ENCODE measurements around the gene SLC39A11.

Gene SLC39A11

GRCh38 chr17:72804949-72805707 is 287.4 kb downstream of the SLC39A11 start:
- H3K4me3 ChIP-seq (ENCODE audit: low read depth, low read length) = no peak overlapping the region
- H3K27me3 ChIP-seq (ENCODE audit: control insufficient read depth, insufficient read depth, low read length) = no peaks in the 10 kb centered on the region
- no peak overlapping the region for H3K27ac ChIP-seq (ENCODE audit: low read depth, low read length)
- no peaks in the 10 kb centered on the region for H3K9me3 ChIP-seq (ENCODE audit: control insufficient read depth, insufficient read depth, low read length)
- no peaks in the 10 kb centered on the region for H3K36me3 ChIP-seq (ENCODE audit: control insufficient read depth, insufficient read depth, low read length)
- H3K9ac ChIP-seq (ENCODE audit: low read depth, low read length) = no peak overlapping the region
- H3K4me1 ChIP-seq (ENCODE audit: control insufficient read depth, insufficient read depth, low read length) = no peaks in the 10 kb centered on the region

GRCh38 chr17:72802726-72803125 is 289.8 kb downstream of the SLC39A11 start:
- Histone ChIP-seq H3K9me3 (ENCODE audit: control insufficient read depth, insufficient read depth, low read length) (peaks cover 3% of the 10 kb centered on the region; the same call in 1 of the 2 replicates), H3K9ac (ENCODE audit: low read depth, low read length) (no peak overlapping the region), H3K36me3 (ENCODE audit: control insufficient read depth, insufficient read depth, low read length) (no peaks in the 10 kb centered on the region), H3K27ac (ENCODE audit: low read depth, low read length) (no peak overlapping the region), H3K4me1 (ENCODE audit: control insufficient read depth, insufficient read depth, low read length) (no peaks in the 10 kb centered on the region), H3K4me3 (ENCODE audit: low read depth, low read length) (no peak overlapping the region), H3K27me3 (ENCODE audit: control insufficient read depth, insufficient read depth, low read length) (no peaks in the 10 kb centered on the region)

- Histone ChIP-seq H3K4me3 (ENCODE audit: low read depth, low read length) (no peak overlapping the region), H3K27ac (ENCODE audit: low read depth, low read length) (no peak overlapping the region), H3K9ac (ENCODE audit: low read depth, low read length) (no peak overlapping the region), H3K36me3 (ENCODE audit: control insufficient read depth, insufficient read depth, low read length) (no peaks in the 10 kb centered on the region), H3K9me3 (ENCODE audit: control insufficient read depth, insufficient read depth, low read length) (peaks cover 3% of the 10 kb centered on the region; the same call in 1 of the 2 replicates), H3K4me1 (ENCODE audit: control insufficient read depth, insufficient read depth, low read length) (no peaks in the 10 kb centered on the region), H3K27me3 (ENCODE audit: control insufficient read depth, insufficient read depth, low read length) (no peaks in the 10 kb centered on the region)
These were observed 295.3 kb downstream of the SLC39A11 start for GRCh38 chr17:72797142-72797541.

- Histone ChIP-seq H3K4me1 (ENCODE audit: control insufficient read depth, insufficient read depth, low read length) (no peaks in the 10 kb centered on the region), H3K9me3 (ENCODE audit: control insufficient read depth, insufficient read depth, low read length) (peaks cover 3% of the 10 kb centered on the region; the same call in 1 of the 2 replicates), H3K36me3 (ENCODE audit: control insufficient read depth, insufficient read depth, low read length) (no peaks in the 10 kb centered on the region), H3K9ac (ENCODE audit: low read depth, low read length) (no peak overlapping the region), H3K27ac (ENCODE audit: low read depth, low read length) (no peak overlapping the region), H3K27me3 (ENCODE audit: control insufficient read depth, insufficient read depth, low read length) (no peaks in the 10 kb centered on the region), H3K4me3 (ENCODE audit: low read depth, low read length) (no peak overlapping the region)
These were observed 296.5 kb downstream of the SLC39A11 start for GRCh38 chr17:72795941-72796340.

DNA sequence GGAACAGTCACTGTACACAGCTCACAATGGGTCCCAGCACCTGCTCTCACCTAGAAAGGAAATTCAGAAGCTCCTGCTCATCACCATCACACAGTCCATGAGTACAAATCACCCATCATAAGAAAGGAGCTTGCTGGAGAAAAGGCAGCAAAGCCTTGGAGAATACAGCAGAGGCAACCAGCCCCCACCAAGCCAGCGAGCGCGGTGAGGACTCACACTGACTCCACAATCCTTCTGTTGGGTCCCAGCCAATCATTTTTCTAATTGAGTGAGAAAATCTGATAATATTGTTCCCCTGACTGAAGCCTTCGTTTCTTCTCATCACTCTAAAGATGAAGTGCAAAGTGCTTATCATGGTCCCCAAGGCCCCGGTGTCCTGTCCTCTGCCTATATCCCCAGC is 298.3 kb downstream of the SLC39A11 start:
- Histone ChIP-seq H3K4me3 (ENCODE audit: low read depth, low read length) (no peak overlapping the region), H3K4me1 (ENCODE audit: control insufficient read depth, insufficient read depth, low read length) (no peaks in the 10 kb centered on the region), H3K9me3 (ENCODE audit: control insufficient read depth, insufficient read depth, low read length) (no peaks in the 10 kb centered on the region), H3K27me3 (ENCODE audit: control insufficient read depth, insufficient read depth, low read length) (no peaks in the 10 kb centered on the region), H3K9ac (ENCODE audit: low read depth, low read length) (no peak overlapping the region), H3K36me3 (ENCODE audit: control insufficient read depth, insufficient read depth, low read length) (no peaks in the 10 kb centered on the region), H3K27ac (ENCODE audit: low read depth, low read length) (no peak overlapping the region)

DNA sequence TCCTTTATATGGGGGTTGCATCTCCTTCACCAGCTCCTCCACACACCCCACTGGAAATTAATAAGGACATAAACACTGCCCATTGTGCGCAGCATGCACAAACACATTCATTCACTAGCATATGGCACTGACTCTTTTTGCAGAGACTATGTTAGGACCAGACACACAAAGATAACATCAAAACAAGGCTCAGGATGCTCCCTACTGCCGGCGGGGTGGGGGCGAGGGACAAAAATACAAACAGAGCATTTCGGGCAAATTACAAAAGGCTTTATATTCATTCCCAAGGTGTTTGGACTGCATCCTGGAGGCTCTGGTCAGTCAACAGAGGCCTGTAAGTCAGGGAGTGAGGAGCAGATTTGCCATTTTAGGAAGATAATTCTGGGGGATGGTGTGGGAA is 299.7 kb downstream of the SLC39A11 start:
- H3K27me3 ChIP-seq (ENCODE audit: control insufficient read depth, insufficient read depth, low read length) = no peaks in the 10 kb centered on the region
- no peaks in the 10 kb centered on the region for H3K4me1 ChIP-seq (ENCODE audit: control insufficient read depth, insufficient read depth, low read length)
- no peaks in the 10 kb centered on the region for H3K36me3 ChIP-seq (ENCODE audit: control insufficient read depth, insufficient read depth, low read length)
- H3K9ac ChIP-seq (ENCODE audit: low read depth, low read length) = no peak overlapping the region
- H3K9me3 ChIP-seq (ENCODE audit: control insufficient read depth, insufficient read depth, low read length) = no peaks in the 10 kb centered on the region
- H3K27ac ChIP-seq (ENCODE audit: low read depth, low read length) = no peak overlapping the region
- H3K4me3 ChIP-seq (ENCODE audit: low read depth, low read length) = no peak overlapping the region

- H3K4me3 ChIP-seq (ENCODE audit: low read depth, low read length) = no peak overlapping the region
- H3K27ac ChIP-seq (ENCODE audit: low read depth, low read length) = no peak overlapping the region
- H3K36me3 ChIP-seq (ENCODE audit: control insufficient read depth, insufficient read depth, low read length) = no peaks in the 10 kb centered on the region
- H3K9ac ChIP-seq (ENCODE audit: low read depth, low read length) = no peak overlapping the region
- no peaks in the 10 kb centered on the region for H3K4me1 ChIP-seq (ENCODE audit: control insufficient read depth, insufficient read depth, low read length)
- no peaks in the 10 kb centered on the region for H3K27me3 ChIP-seq (ENCODE audit: control insufficient read depth, insufficient read depth, low read length)
- no peaks in the 10 kb centered on the region for H3K9me3 ChIP-seq (ENCODE audit: control insufficient read depth, insufficient read depth, low read length)
These were observed 302.3 kb downstream of the SLC39A11 start for GRCh38 chr17:72790190-72790589.

- Histone ChIP-seq H3K9ac (ENCODE audit: low read depth, low read length) (no peak overlapping the region), H3K27ac (ENCODE audit: low read depth, low read length) (no peak overlapping the region), H3K9me3 (ENCODE audit: control insufficient read depth, insufficient read depth, low read length) (no peaks in the 10 kb centered on the region), H3K27me3 (ENCODE audit: control insufficient read depth, insufficient read depth, low read length) (no peaks in the 10 kb centered on the region), H3K4me1 (ENCODE audit: control insufficient read depth, insufficient read depth, low read length) (no peaks in the 10 kb centered on the region), H3K4me3 (ENCODE audit: low read depth, low read length) (no peak overlapping the region), H3K36me3 (ENCODE audit: control insufficient read depth, insufficient read depth, low read length) (no peaks in the 10 kb centered on the region)
These were observed 302.8 kb downstream of the SLC39A11 start for GRCh38 chr17:72789711-72790110.

DNA sequence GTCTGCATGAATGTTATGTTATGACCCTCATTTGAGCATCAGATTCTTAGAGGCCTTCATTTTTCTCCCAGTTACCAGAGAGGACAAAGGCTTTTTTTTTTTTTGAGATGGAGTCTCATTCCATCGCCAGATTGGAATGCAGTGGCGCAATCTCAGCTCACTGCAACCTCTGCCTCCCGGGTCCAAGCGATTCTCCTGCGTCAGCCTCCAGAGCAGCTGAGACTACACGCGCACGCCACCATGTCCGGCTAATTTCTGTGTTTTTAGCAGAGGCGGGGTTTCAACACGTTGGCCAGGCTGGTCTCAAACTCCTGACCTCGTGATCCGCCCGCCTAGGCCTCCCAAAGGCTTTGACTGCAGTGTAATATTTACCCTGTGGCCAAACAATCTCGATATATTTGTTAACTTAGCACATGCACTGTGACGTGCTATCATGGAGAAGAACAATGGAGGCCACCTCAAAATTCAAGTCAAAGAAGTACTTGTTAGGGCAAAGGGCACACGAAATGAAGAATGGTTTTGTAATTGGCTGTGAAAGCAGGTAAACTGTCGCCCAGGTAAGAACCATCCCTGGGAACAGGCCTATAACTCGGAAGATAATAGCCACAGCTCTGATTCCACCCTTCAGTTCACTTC is 303.4 kb downstream of the SLC39A11 start:
- no peaks in the 10 kb centered on the region for H3K9me3 ChIP-seq (ENCODE audit: control insufficient read depth, insufficient read depth, low read length)
- no peak overlapping the region for H3K4me3 ChIP-seq (ENCODE audit: low read depth, low read length)
- H3K4me1 ChIP-seq (ENCODE audit: control insufficient read depth, insufficient read depth, low read length) = no peaks in the 10 kb centered on the region
- H3K27me3 ChIP-seq (ENCODE audit: control insufficient read depth, insufficient read depth, low read length) = no peaks in the 10 kb centered on the region
- no peaks in the 10 kb centered on the region for H3K36me3 ChIP-seq (ENCODE audit: control insufficient read depth, insufficient read depth, low read length)
- H3K27ac ChIP-seq (ENCODE audit: low read depth, low read length) = no peak overlapping the region
- no peak overlapping the region for H3K9ac ChIP-seq (ENCODE audit: low read depth, low read length)

DNA sequence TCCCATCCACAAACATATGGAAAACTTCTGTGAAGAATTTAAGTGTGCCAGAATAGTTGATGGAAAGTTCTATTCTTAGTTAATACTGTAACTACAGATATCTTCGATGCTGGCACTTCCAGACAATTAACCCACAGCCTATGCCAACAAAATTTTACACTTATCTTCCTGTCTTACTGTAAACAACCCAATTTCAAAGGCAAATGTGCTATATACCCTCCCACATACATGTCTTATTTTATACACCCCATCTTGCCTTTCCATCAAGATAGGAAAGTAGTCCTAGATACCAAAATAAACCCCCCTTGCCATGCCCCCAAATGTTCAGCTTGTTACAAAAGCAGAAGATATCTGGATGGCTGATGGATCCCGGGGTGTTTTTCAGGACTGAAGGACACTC is 306.3 kb downstream of the SLC39A11 start:
- no peaks in the 10 kb centered on the region for H3K36me3 ChIP-seq (ENCODE audit: control insufficient read depth, insufficient read depth, low read length)
- H3K9me3 ChIP-seq (ENCODE audit: control insufficient read depth, insufficient read depth, low read length) = no peaks in the 10 kb centered on the region
- no peak overlapping the region for H3K27ac ChIP-seq (ENCODE audit: low read depth, low read length)
- H3K4me3 ChIP-seq (ENCODE audit: low read depth, low read length) = no peak overlapping the region
- no peaks in the 10 kb centered on the region for H3K27me3 ChIP-seq (ENCODE audit: control insufficient read depth, insufficient read depth, low read length)
- H3K4me1 ChIP-seq (ENCODE audit: control insufficient read depth, insufficient read depth, low read length) = no peaks in the 10 kb centered on the region
- no peak overlapping the region for H3K9ac ChIP-seq (ENCODE audit: low read depth, low read length)

DNA sequence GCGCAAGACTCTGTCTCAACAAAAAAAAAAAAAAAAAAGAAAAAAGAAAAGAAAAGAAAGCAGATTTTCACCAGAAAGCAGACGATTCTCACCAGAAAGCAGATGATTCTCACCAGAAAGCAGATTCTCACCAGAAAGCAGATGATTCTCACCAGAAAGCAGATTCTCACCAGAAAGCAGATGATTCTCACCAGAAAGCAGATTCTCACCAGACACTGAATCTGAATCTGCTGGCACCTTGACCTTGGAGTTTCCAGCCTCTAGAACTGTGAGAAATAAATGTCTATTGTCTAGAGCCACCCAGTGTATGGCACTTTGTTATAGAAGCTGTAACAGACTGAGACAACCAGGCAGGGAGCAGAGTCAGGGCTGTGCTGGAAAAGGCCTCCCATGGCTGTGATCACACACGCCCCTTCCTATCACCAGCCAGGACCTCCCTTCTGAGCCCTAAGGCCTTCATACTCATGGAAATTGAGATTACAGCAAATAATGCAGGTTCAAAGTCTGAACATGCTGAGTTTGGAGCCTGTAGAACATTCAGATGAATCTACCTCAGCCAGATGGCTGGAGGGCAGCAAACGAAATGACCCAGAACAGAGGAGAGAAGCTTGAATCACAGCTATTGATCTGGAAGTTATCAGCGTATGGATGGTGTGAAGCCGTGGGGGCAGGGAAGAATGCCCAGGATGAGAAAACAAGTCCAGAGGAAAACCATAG is 309.3 kb downstream of the SLC39A11 start:
- no peaks in the 10 kb centered on the region for H3K9me3 ChIP-seq (ENCODE audit: control insufficient read depth, insufficient read depth, low read length)
- H3K27me3 ChIP-seq (ENCODE audit: control insufficient read depth, insufficient read depth, low read length) = no peaks in the 10 kb centered on the region
- no peaks in the 10 kb centered on the region for H3K36me3 ChIP-seq (ENCODE audit: control insufficient read depth, insufficient read depth, low read length)
- H3K4me1 ChIP-seq (ENCODE audit: control insufficient read depth, insufficient read depth, low read length) = no peaks in the 10 kb centered on the region
- H3K27ac ChIP-seq (ENCODE audit: low read depth, low read length) = no peak overlapping the region
- H3K9ac ChIP-seq (ENCODE audit: low read depth, low read length) = no peak overlapping the region
- no peak overlapping the region for H3K4me3 ChIP-seq (ENCODE audit: low read depth, low read length)

Data from HUES48 (cell line).